ENCODE results near the gene RSPH10B.
"Not testable (repeated sequence)": the region's sequence is repeated elsewhere in the genome, so short reads cannot be mapped to it uniquely, and the experiment has no call there.

The RSPH10B gene

DNA sequence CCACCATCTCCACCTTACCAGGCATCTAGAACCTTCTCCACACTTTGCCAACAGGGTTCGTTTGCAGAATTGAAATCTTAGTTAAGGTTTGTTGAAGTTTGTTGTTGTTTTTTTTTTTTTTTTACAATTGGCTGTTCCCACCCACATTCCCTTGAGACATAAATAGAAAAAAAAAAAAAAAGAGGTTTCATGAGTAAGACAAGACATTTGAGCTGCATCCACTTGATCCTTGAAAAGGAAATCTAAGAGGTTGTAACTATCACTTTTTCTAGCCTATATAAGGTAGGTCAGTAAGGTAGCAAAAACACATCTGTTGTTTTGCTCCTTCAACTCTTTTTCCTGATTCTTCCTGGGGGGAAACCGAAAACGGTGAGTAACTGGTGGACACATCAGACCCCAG, 90.9 kb downstream of the RSPH10B start:
- DNase-seq (ENCODE audit: low read depth); H3K4me3 ChIP-seq (ENCODE audit: low read depth, low read length): not testable (repeated sequence)
